HK-2 (cell line): ENCODE results near the gene ABCC10.
A peak's percentile ranks its signal among the peaks of the same experiment; 100 is the strongest.
"Not testable (repeated sequence)": the region's sequence is repeated elsewhere in the genome, so short reads cannot be mapped to it uniquely, and the experiment has no call there.

Experiments used
- DNase-seq: peaks from one replicate; pipeline ENCODE4 v3.0.0-alpha.2; 2018; ENCODE audit not compliant: unreplicated experiment

Gene ABCC10

GRCh38 chr6:43444036-43444435 is 16.7 kb downstream of the ABCC10 start:
- no peak for DNase-seq

- DNase-seq, result no peak
These were observed 17.2 kb downstream of the ABCC10 start for GRCh38 chr6:43444582-43444981.

DNA sequence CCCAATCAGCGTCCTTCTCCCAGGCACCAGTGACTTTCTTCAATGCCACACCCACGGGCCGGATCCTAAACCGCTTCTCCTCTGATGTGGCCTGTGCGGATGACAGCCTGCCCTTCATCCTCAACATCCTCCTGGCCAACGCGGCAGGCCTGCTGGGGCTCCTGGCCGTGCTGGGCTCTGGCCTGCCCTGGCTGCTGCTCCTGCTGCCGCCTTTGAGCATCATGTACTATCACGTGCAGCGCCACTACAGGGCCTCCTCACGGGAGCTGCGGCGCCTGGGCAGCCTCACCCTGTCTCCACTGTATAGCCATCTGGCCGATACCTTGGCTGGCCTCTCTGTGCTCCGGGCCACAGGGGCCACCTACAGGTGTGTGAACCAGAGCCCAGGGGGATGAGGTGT is 18.2 kb downstream of the ABCC10 start:
- DNase-seq, result no peak

DNA sequence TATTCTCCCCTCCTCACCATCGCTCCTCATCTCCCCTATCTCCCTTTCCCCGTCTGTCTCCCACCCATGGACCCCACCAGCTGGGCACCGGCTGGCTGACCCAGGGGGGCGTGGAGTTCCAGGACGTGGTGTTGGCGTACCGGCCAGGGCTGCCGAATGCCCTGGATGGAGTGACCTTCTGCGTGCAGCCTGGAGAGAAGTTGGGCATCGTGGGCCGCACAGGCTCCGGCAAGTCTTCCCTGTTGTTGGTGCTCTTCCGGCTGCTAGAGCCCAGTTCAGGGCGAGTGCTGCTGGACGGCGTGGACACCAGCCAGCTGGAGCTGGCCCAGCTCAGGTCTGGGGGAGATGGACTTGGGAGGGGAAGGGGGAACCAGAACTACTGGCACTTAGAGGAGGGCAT is 20.3 kb downstream of the ABCC10 start:
- no peak for DNase-seq

DNA sequence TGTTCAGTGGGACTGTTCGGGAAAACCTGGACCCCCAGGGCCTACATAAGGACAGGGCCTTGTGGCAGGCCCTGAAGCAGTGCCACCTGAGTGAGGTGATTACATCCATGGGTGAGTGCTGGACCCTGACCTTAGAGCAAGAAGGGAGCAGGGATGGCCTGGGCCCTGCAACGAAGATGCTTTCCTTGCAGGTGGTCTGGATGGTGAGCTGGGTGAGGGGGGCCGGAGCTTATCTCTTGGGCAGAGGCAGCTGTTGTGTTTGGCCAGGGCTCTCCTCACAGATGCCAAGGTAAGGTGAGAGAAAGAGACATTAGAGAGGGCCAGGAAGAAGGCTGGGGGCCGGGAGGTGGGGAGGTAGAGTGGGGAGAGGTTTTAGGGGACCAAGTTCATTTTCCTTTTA is 21.6 kb downstream of the ABCC10 start:
- DNase-seq, result no peak

GRCh38 chr6:43450699-43451131 is 23.4 kb downstream of the ABCC10 start:
- DNase-seq, result no peak

- no peak for DNase-seq
These were observed 24.0 kb downstream of the ABCC10 start for GRCh38 chr6:43451348-43451747.

- DNase-seq, result no peak
These were observed 24.6 kb downstream of the ABCC10 start for GRCh38 chr6:43451939-43452338.

DNA sequence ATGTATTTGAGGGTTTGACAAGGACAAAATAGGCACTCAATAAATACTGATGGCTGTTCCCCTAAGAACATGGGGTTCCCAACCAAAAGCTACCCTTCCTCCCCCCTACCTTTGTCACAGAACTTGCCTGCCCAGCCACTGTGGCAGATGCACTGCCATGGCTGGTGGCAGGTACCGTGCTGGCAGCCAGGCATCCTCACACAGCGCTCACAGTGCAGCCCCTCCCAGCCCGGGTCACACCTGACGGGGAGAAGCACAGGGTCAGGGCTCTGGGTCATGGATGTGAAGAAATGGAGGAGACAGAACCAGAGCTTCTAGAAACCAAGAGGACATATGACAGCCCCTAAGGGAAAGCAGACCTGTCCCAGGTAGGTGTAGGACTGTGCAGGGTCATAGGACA is 25.6 kb downstream of the ABCC10 start:
- DNase-seq, result no peak

GRCh38 chr6:43453831-43454230 is 26.5 kb downstream of the ABCC10 start:
- DNase-seq, result no peak

DNA sequence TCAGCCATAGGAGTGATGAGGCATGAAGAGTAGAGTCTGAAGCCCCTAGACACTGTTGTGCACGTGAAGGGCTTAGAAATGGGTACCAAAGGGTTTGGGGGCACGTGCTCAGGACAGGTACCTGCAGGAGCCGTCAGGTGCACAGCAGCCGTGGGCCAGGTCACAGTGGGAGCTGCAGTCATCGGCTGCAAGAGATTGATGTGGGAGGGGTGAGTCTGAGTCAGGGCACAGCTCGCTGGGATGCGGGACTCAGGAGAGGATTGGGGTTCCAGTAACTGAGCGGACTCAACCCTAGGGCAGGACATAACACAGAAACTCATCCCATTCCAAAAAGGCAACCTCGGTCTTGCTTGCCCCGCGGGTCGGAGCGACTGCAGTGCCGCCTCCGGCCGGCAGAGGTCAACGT is 27.0 kb downstream of the ABCC10 start:
- DNase-seq, result no peak

DNA sequence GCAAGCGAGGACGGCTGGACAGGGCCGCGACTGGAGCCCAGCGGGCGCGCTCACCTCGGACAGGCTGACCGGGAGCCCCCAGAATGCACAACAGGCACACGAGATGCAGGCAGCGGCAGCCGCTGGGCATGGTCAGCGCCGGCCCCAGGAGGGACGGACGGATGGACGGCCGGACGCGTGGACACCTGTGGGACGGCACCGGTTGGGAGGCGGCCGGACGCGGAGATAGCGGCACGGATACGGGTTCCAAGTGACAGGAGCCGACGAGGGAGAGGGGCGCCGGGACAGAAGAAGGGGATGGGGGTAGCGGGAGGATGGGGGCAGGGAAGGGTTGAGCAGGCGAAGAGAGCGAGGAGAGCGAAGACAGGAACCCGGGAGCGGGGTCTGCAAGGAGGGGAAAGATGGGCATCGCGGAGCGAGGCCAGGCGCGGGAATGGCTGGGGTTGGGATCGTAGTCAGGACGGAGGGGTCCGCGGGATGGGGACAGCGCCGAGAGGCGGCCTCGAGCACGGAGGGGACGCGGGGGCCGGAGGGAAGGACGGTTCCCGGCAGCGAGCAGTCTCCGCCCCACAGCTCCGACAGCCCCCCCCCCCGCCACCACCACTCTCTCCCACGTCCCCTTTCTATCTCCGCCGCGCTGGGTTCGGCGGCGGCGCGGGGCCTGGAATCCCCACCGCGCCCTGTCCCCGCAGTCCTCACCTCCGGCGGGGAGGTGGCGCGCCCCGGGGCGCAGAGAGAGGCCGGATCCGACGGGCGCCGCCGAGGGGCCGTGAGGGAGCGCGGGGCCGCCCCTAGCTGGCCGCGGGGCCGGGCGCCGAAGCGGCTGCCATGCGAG is 27.6 kb downstream of the ABCC10 start:
- peak; percentile 83 for DNase-seq

- DNase-seq, result peak; percentile 56
These were observed 28.4 kb downstream of the ABCC10 start, which contains the start of gene DLK2 for GRCh38 chr6:43455531-43456428. Gene DLK2, minus strand, starts transcription at chr6:43455548. Its CDS starts 723 bp downstream, at chr6:43454825.

- no peak for DNase-seq
These were observed 30.3 kb downstream of the ABCC10 start for GRCh38 chr6:43457643-43458042.

- not testable (repeated sequence) for DNase-seq
These were observed 30.8 kb downstream of the ABCC10 start for GRCh38 chr6:43458154-43458553.

DNA sequence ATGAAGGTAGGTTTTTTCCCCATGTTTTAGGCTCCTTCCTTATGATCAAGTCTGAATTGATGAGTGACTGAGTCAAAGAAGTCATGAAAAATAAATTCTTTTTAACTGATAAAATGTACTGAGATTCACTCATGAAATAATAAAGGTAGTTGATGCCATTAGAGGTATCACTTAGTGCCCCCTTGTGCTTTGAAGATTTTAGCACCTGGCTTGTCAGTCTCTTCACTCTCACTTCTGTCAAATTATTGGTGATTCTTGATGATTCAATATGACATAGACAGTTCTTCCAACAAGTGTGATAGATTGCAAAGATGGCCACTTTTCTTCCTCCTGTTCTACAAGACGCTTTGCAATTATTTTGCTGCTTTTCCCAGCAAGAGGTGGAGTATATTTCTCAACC is 32.2 kb downstream of the ABCC10 start:
- no peak for DNase-seq

GRCh38 chr6:43460032-43460431 is 32.7 kb downstream of the ABCC10 start:
- DNase-seq, result no peak

GRCh38 chr6:43461936-43462335 is 34.6 kb downstream of the ABCC10 start:
- DNase-seq, result no peak

GRCh38 chr6:43464337-43464736 is 37.0 kb downstream of the ABCC10 start:
- no peak for DNase-seq

GRCh38 chr6:43465948-43466347 is 38.6 kb downstream of the ABCC10 start:
- no peak for DNase-seq

DNA sequence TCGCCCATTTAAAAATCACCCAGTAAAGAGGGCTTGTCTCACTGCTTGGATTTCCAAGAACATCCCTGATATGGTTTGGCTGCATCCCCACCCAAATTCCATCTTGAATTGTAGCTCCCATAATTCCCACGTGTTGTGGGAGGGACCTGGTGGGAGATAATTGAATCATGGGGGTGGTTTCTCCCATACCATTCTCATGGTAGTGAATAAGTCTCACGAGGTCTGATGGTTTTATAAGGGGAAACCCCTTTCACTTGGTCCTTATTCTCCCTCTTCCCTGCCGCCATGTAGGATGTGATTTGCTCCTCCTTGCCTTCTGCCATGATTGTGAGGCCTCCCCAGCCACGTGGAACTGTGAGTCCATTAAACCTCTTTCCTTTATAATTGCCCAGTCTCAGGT is 39.9 kb downstream of the ABCC10 start:
- DNase-seq, result not testable (repeated sequence)

DNA sequence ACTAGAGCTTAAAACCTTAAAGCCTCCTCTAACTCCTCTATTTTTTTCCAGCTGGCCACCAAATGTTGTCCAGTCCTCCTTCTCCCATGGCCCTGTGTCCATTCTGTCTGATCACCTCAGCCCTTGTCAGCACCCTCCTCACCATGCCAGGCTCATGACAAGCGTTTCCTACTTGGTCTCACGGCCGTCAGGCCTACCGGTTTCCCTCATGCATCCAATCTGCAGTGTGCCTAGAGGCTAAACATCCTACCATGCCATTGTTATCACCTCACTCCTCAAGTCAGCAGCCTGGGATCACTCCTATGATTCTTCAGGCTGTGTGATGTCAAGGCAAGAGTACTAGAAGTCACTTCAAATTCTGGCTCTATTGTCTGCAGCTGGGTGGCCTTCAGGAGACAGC is 40.4 kb downstream of the ABCC10 start:
- no peak for DNase-seq

- DNase-seq, result no peak
These were observed 40.9 kb downstream of the ABCC10 start for GRCh38 chr6:43468240-43468639.
